ENCODE measurements around the gene PREPL. TPM values are rescaled to one million over a fixed set of nuclear protein-coding genes. Genes with fewer than 3 reads are reported as not detected.

The PREPL gene
- total and polyA plus RNA-seq, 2 of the 8 experiments (the other 6 are each of a cell fraction or from before 2014, with no cell fraction given), result 13.6 to 38.9 TPM

DNA sequence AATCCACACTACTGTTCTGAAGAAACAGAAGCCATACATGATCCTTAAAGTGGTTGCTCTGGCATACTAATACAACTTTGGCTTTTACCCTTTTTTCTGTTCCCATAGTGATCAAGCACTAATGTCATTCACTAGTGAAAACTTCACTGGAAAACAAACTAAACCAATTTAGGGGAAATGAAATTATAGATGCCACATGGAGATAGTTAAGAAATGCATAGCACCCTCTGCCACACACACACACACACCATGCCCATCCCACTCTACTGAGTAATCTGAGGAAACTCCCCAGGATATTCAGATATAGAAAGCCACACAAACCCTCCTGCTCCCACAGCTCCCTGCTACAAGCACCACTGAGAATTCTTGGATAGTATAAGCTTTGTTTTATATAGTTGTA lies 46.9 kb downstream of the PREPL start:
- no peak overlapping the region for H3K4me2 ChIP-seq (ENCODE audit: insufficient read depth in 1 of 2, low read depth in 2 of 2, low read length in 2 of 2)
- no peak overlapping the region for H3K4ac ChIP-seq (replicated peaks; ENCODE audit: insufficient read length, low read depth, low read length)
- H3K4me3 ChIP-seq (ENCODE audit: extremely low read depth in 1 of 4, insufficient read depth in 2 of 4, low read depth in 3 of 4, low read length in 4 of 4), result no peak overlapping the region
- H3K18ac ChIP-seq (ENCODE audit: extremely low read depth, low read length), result no peak overlapping the region
- H3K27me3 ChIP-seq (replicated peaks in 1 of 4; ENCODE audit: control insufficient read depth in 3 of 4, extremely low read depth in 1 of 4, insufficient read depth in 3 of 4, low read length in 3 of 4), result no peaks in the 10 kb centered on the region
- DNase-seq (ENCODE audit: low read depth in 1 of 2, low spot score in 2 of 2) (no peak), FAIRE-seq (no peak)
- no peaks in the 10 kb centered on the region for H4K20me1 ChIP-seq (replicated peaks in 1 of 2; ENCODE audit: control insufficient read depth in 1 of 2, insufficient read depth in 2 of 2, low read length in 2 of 2)
- H3K9ac ChIP-seq (replicated peaks in 1 of 4; ENCODE audit: extremely low read depth in 1 of 4, low read depth in 3 of 4, low read length in 3 of 4), result no peak overlapping the region
- no peak overlapping the region for H2BK15ac ChIP-seq (ENCODE audit: low read length)
- H2BK5ac ChIP-seq (ENCODE audit: low read depth, low read length), result no peak overlapping the region
- H4K5ac ChIP-seq (ENCODE audit: insufficient read length, low read depth, low read length), result no peak overlapping the region
- H3K23ac ChIP-seq (ENCODE audit: insufficient read length), result no peak overlapping the region
- no peak overlapping the region for H2AK5ac ChIP-seq (ENCODE audit: low read depth, low read length)
- peaks cover 0 to 24% (median 10%) of the 10 kb centered on the region in 4 experiments; a peak in 3 of 8 replicates for H3K36me3 ChIP-seq (ENCODE audit: control insufficient read depth in 2 of 4, insufficient read depth in 4 of 4, low read length in 3 of 4)
- H2BK20ac ChIP-seq (ENCODE audit: low read length), result no peak overlapping the region
- H3K9me3 ChIP-seq (ENCODE audit: insufficient read depth in 2 of 2, low read depth in 1 of 2, low read length in 1 of 2), result peaks cover 16 to 19% of the 10 kb centered on the region in 2 experiments
- H2AFZ ChIP-seq (ENCODE audit: low read length), result no peak overlapping the region
- H3K56ac ChIP-seq (replicated peaks; ENCODE audit: insufficient read length, low read depth, low read length), result no peak overlapping the region
- H3K14ac ChIP-seq (ENCODE audit: insufficient read length), result no peak overlapping the region
- H3K23me2 ChIP-seq (ENCODE audit: low read depth, low read length), result no peaks in the 10 kb centered on the region
- ChIA-PET CTCF (ENCODE audit: partially characterized antibody) (interaction anchor here (1.2 kb wide), 1 partner anchor 271 kb away, joined by 4 read pairs; no protein-coding TSS in a partner anchor), POLR2A (ENCODE audit: partially characterized antibody) (interaction anchor here (1.0 kb wide), 1 partner anchor 86 kb away, joined by 3 read pairs; no protein-coding TSS in a partner anchor)
- no peaks in the 10 kb centered on the region for H3K79me2 ChIP-seq (ENCODE audit: control insufficient read depth in 1 of 2, insufficient read depth in 2 of 2, low read length in 2 of 2)
- no peaks in the 10 kb centered on the region for H3K4me1 ChIP-seq (replicated peaks in 1 of 4; ENCODE audit: control insufficient read depth in 3 of 4, insufficient read depth in 4 of 4, low read length in 3 of 4)
- H3K79me1 ChIP-seq (ENCODE audit: low read depth, low read length), result no peaks in the 10 kb centered on the region
- no peak overlapping the region for H4K8ac ChIP-seq (ENCODE audit: extremely low read depth, insufficient read depth, low read length)
- no peak overlapping the region for H2BK120ac ChIP-seq (replicated peaks; ENCODE audit: low read depth, low read length)
- H3K27ac ChIP-seq (ENCODE audit: low read depth, low read length), result no peak overlapping the region
- H2BK12ac ChIP-seq (ENCODE audit: low read depth, low read length), result no peak overlapping the region
- no peak overlapping the region for H4K91ac ChIP-seq (replicated peaks; ENCODE audit: insufficient read length, low read length)
- no peak for TF ChIP-seq SRF (IDR thresholded peaks at IDR 0.05; ENCODE audit: low read depth, low read length)
- TF ChIP-seq EGR1 (IDR thresholded peaks at IDR 0.05; ENCODE audit: borderline replicate concordance, low read depth, low read length), result no peak
- TF ChIP-seq FOSL1 (IDR thresholded peaks at IDR 0.05; ENCODE audit: insufficient read depth, low read depth, low read length), result no peak
- no peak for TF ChIP-seq CBX8 (IDR thresholded peaks at IDR 0.05; ENCODE audit: borderline replicate concordance, low read depth, low read length)
- TF ChIP-seq CEBPB (IDR thresholded peaks at IDR 0.05; ENCODE audit: low read depth, low read length), result no peak
- no peak for TF ChIP-seq POLR2AphosphoS5 (IDR thresholded peaks at IDR 0.05; ENCODE audit: low read depth, low read length)
- no peak for TF ChIP-seq BCL11A (IDR thresholded peaks at IDR 0.05; ENCODE audit: low read depth in 2 of 2, low read length in 2 of 2)
- no peak for TF ChIP-seq EZH2 (IDR thresholded peaks at IDR 0.05; ENCODE audit: low read depth, low read length, severe bottlenecking)
- TF ChIP-seq CTBP2 (IDR thresholded peaks at IDR 0.05; ENCODE audit: borderline replicate concordance, insufficient read depth, insufficient read length, low read length), result no peak
- TF ChIP-seq CHD2 (IDR thresholded peaks at IDR 0.05; ENCODE audit: low read length), result no peak
- TF ChIP-seq RAD21 (IDR thresholded peaks at IDR 0.05 in 1 of 2, conservative IDR thresholded peaks at IDR 0.05 in 1 of 2; ENCODE audit: low read depth in 2 of 2, low read length in 2 of 2), result no peak
- TF ChIP-seq SIN3A (conservative IDR thresholded peaks at IDR 0.05 in 1 of 2, IDR thresholded peaks at IDR 0.05 in 1 of 2; ENCODE audit: low read depth in 1 of 2, low read length in 2 of 2), result no peak
- no peak for TF ChIP-seq RNF2 (IDR thresholded peaks at IDR 0.05; ENCODE audit: borderline replicate concordance, low read depth, low read length, missing control alignments, poor library complexity, severe bottlenecking)
- no peak for TF ChIP-seq ZNF274 (IDR thresholded peaks at IDR 0.05; ENCODE audit: borderline replicate concordance, extremely low read depth, low read length)
- no peak for TF ChIP-seq YY1 (IDR thresholded peaks at IDR 0.05; ENCODE audit: low read depth, low read length)

Measured in H1 (cell line).